GM12892 (cell line): ENCODE results near the gene ANKRD34A.

Experiments
- POLR2A ChIP-seq: IDR thresholded peaks from 2 replicates; pipeline ENCODE4 v1.6.1; 2011; ENCODE audit warnings: low read depth, low read length, control low read depth
- POLR2AphosphoS5 ChIP-seq: IDR thresholded peaks from 2 replicates; pipeline ENCODE4 v1.6.1; 2011; ENCODE audit warnings: low read depth, low read length, control low read depth
- TAF1 ChIP-seq: IDR thresholded peaks from 2 replicates; pipeline ENCODE4 v1.6.1; 2011; ENCODE audit warnings: low read depth, mild to moderate bottlenecking, control low read depth, low read length, borderline replicate concordance

DNA sequence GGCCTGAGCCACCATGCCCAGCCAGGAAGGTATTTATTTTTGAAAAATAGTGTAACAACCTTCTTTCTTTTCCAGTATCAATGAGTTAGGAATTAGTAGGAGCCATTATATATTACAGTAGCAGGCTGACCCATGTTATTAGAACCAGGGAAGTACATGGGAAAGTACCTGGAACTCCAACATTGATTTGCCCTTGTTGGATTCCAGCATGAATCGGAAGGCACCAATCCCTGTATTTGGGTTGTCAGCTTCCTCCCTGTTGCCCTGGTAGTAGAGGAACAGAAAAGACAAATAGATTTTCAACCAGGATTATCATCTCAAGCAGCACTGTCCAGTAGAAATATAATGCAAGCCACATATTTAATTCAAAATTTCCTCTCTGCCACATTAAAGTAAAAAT lies 26.9 kb downstream of the ANKRD34A start:
- no peak for TF ChIP-seq POLR2A
- no peak for TF ChIP-seq POLR2AphosphoS5
- no peak for TF ChIP-seq TAF1
